Measurements from ENCODE around the gene OR10C1.

DNA sequence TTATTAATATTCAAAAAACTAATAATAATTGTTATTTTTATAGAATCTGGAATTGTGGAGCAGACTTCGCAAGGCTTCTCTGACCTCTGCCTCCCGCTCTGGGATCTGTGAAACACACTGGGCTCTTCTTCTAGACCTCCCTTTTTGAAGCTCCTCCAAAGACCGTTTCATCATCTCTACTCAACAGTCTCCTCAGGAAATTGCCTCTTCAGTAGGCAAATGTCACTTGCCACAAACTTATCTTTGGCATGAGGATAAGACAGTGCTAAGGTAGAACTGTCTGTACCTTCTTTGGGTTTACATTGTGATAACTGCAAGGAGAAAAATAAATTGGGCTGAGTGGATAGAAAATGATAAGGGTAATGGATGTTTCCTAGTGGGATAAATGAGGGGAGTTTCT is 50.9 kb downstream of the OR10C1 start:
- TF ChIP-seq, protein P1, sequence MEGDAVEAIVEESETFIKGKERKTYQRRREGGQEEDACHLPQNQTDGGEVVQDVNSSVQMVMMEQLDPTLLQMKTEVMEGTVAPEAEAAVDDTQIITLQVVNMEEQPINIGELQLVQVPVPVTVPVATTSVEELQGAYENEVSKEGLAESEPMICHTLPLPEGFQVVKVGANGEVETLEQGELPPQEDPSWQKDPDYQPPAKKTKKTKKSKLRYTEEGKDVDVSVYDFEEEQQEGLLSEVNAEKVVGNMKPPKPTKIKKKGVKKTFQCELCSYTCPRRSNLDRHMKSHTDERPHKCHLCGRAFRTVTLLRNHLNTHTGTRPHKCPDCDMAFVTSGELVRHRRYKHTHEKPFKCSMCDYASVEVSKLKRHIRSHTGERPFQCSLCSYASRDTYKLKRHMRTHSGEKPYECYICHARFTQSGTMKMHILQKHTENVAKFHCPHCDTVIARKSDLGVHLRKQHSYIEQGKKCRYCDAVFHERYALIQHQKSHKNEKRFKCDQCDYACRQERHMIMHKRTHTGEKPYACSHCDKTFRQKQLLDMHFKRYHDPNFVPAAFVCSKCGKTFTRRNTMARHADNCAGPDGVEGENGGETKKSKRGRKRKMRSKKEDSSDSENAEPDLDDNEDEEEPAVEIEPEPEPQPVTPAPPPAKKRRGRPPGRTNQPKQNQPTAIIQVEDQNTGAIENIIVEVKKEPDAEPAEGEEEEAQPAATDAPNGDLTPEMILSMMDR (conservative IDR thresholded peaks at IDR 0.05), result no peak
- no peak for TF ChIP-seq ZFX (IDR thresholded peaks at IDR 0.05)

Data from C4-2B (cell line).